Heart left ventricle (tissue), 13 donors: ENCODE data around the gene EMX1.

Experiments
- POLR2A ChIP-seq, 2 donors: fragments of 450-650 bp; IDR thresholded peaks; one replicate each; pipeline ENCODE4 v1.6.1; 2017; ENCODE audit warnings: antibody characterized with exemption in 2 of 2, mild to moderate bottlenecking in 2 of 2, moderate library complexity in 2 of 2
- TF ChIP-seq, protein P1 (sequence below), 12 donors: fragments of 200-600 bp; sonication (generic) in 4 of 12; IDR thresholded peaks; one replicate each; pipeline versions ENCODE4 v1.5.0 to v1.8.0; 2018 to 2022; ENCODE audit warnings: antibody characterized with exemption in 12 of 12, mild to moderate bottlenecking in 5 of 12
- donor health status: ischemic (EF 13 %, LVEDD 7.1; RV severe dilation, severe dysfunction).
- donor health status: DM: no; HTN: yes; CAD: no.
- donor health status: DM: no; HTN: no; CAD: no.
- donor health status: ischemic (EF 25% LVEDD 6.9; RV normal size, moderate dysfunction).
- donor health status: ischemic (EF 25% LVEDD 5.7; RV mildly dilated, moderate dysfunction).
- donor health status: ischemic (EF 35%, LVEDD 5.7; RV mildly dilated, moderate dysfunction).
- donor health status: nonischemic (EF 11% LVEDD 7.7; RV severe dilation, severe dysfunction).
- donor health status: DM: yes; HTN: yes; CAD: no.
- donor health status: PGD.
- donor health status: ischemic (EF 29% LVEDD 5.4; RV normal size, mild dysfunction).
- donor health status: nonischemic (EF 23%, LVEDD 6.1; RV moderate dilation, normal function).

- TF ChIP-seq, protein P1, sequence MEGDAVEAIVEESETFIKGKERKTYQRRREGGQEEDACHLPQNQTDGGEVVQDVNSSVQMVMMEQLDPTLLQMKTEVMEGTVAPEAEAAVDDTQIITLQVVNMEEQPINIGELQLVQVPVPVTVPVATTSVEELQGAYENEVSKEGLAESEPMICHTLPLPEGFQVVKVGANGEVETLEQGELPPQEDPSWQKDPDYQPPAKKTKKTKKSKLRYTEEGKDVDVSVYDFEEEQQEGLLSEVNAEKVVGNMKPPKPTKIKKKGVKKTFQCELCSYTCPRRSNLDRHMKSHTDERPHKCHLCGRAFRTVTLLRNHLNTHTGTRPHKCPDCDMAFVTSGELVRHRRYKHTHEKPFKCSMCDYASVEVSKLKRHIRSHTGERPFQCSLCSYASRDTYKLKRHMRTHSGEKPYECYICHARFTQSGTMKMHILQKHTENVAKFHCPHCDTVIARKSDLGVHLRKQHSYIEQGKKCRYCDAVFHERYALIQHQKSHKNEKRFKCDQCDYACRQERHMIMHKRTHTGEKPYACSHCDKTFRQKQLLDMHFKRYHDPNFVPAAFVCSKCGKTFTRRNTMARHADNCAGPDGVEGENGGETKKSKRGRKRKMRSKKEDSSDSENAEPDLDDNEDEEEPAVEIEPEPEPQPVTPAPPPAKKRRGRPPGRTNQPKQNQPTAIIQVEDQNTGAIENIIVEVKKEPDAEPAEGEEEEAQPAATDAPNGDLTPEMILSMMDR (IDR thresholded peaks at IDR 0.05): no peak
- no peak for TF ChIP-seq POLR2A (IDR thresholded peaks at IDR 0.05)
Measured at GRCh38 chr2:72895154-72895553, 22.2 kb upstream of the EMX1 start.
